T-helper 17 cell (primary cell): ENCODE results near the gene LRRC28. TPM values are rescaled to one million over a fixed set of nuclear protein-coding genes. Genes with fewer than 3 reads are reported as not detected.

Source experiments
- ATAC-seq: fragments of 150-1000 bp; cut with Tn5 transposase; 2 replicates; pipeline ENCODE4 v1.10.0; 2021; ENCODE audit warnings: mild to moderate bottlenecking, moderate library complexity
- DNase-seq, 3 donors: peaks; one replicate each; pipeline versions ENCODE4 v3.0.0 to v3.0.0-alpha.2; 2020 to 2021
- H3K9me3 ChIP-seq: one replicate; pipeline ENCODE4 v1.7.0; 2013; ENCODE audit warnings: low read length, mild to moderate bottlenecking; ENCODE audit not compliant: control insufficient read depth, poor library complexity, severe bottlenecking
- H3K27ac Mint-ChIP-seq: one replicate; pipeline ENCODE4 v1.8.0; 2022; ENCODE audit warnings: mild to moderate bottlenecking, moderate library complexity, mixed read lengths
- H3K27me3 Mint-ChIP-seq: one replicate; pipeline ENCODE4 v1.8.0; 2022; ENCODE audit warnings: mixed read lengths
- H3K36me3 Mint-ChIP-seq: one replicate; pipeline ENCODE4 v1.8.0; 2022; ENCODE audit warnings: low read depth, mixed read lengths
- H3K4me1 Mint-ChIP-seq: one replicate; pipeline ENCODE4 v1.8.0; 2022; ENCODE audit warnings: mild to moderate bottlenecking, mixed read lengths
- H3K4me3 Mint-ChIP-seq: one replicate; pipeline ENCODE4 v1.8.0; 2022; ENCODE audit warnings: mild to moderate bottlenecking, moderate library complexity, mixed read lengths
- total RNA-seq, 4 donors: library from RNA in 2 of 4; stranded (reverse) in 2 of 4; gene quantifications; one replicate each; pipeline ENCODE4 v1.2.3 and lab custom pipeline; 2022 to 2026

The LRRC28 gene
- total RNA-seq, 2 donors from 2014 or later, result 12.6 to 15.6 TPM

GRCh38 chr15:99406120-99406519 lies 154.8 kb downstream of the LRRC28 start:
- Mint-ChIP-seq H3K27ac (no peak overlapping the region), H3K36me3 (peaks cover 2% of the 10 kb centered on the region), H3K4me1 (no peaks in the 10 kb centered on the region), H3K27me3 (peaks cover 28% of the 10 kb centered on the region), H3K4me3 (no peak overlapping the region)
- no peak for ATAC-seq
- no peak for DNase-seq
- H3K9me3 ChIP-seq, result no peaks in the 10 kb centered on the region

DNA sequence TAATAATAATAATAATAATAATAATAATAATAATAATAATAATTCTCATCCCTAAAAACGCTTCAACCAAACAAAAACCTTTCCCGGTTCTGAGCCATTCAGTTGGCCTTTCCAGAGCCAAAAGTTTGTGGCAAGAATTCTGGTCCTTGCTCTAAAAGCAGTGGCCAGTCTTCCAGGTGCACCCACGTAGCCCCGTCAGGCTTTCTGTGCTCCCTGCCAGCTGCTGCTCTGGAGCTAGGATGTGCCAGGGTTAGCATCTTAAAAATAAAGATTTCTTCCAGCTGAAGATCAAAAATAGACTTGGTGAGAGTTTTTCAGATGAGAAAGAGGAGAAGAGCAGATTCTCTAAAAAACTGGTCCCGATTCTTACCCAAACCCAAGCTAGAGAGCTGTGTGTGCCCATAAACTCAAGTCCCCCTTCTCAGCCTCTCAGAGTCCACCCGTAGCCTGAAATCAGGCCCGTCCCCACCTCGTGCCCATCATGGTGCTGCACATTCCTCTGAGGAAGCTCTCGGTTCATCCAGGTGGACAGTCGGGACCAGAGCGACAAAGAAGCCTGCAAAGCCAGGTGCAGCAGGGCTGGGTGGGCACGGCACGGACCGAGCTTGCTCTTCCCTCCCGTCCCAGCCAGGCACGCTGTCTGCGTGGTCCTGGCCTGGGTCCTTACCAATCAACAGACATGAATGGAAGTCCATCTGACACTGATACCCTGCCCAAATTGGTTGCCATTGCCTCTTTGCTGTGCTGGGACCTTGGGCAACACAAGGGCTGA lies 155.6 kb downstream of the LRRC28 start:
- H3K9me3 ChIP-seq, result no peaks in the 10 kb centered on the region
- H3K27ac Mint-ChIP-seq, result no peak overlapping the region
- H3K27me3 Mint-ChIP-seq, result peaks cover 24% of the 10 kb centered on the region
- no peak overlapping the region for H3K4me3 Mint-ChIP-seq
- peaks cover 2% of the 10 kb centered on the region for H3K36me3 Mint-ChIP-seq
- ATAC-seq (no peak), DNase-seq (no peak)
- H3K4me1 Mint-ChIP-seq, result no peaks in the 10 kb centered on the region

DNA sequence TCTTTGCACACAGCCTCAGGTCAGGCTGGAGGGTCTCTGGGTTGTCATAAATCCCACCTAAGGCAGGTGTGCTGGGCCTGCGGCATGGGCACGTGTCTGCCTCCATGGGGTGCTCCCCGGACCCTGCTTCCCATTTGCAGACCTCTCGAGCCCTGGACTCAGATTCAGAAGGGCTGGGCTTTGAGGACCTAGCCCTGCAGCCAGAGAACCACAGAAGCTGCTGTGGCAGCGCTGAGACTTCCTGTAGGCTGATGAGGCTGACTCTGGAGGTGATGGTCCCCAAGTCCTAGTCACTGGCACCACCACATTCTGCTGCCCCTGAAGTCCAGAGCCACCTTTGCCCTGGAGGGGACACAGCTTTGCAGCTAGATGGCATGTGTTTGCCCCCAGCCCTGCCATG lies 156.4 kb downstream of the LRRC28 start:
- H3K27ac Mint-ChIP-seq, result no peak overlapping the region

DNA sequence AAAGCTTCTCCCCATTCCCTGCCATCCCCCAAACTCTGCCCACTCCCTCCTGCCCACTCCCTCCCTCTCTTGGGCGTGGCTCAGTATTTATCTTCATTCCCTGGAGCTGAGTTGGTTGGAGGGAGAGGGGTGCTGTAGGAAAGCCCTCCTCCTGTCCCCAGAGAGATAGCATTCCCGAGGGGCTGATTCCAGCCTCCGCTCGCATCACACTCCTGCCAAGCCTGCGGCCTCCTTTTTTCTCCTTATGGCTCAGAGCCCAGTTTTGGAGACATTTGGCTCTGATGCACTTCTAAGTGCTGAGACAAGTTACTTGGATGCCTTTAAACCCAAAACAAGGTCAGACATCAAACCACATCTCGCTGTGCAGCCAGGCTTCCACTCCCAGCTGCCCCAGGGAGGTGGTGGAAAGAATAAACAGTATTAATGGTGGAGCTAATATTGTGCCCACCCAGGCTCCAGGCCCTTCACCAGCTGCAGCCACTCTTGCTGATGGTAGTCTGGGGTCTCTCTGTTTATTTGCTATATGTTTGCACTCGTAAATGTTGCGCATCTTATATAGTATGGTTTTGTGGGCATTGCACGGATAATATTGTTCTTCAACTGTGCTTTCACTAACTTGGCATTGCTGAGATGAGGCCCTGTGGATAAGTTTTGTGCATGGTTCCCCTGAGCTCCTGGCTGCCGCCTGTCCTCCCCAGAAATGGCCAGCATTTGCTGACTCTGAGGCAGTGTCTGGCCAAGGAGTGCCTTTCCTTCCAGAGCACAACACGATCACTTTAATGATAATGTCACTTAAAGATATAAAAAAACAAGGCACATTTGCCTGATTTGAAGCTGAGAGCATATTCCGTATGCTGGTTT lies 157.2 kb downstream of the LRRC28 start:
- Mint-ChIP-seq H3K4me1 (no peaks in the 10 kb centered on the region), H3K27me3 (peaks cover 18% of the 10 kb centered on the region), H3K36me3 (peaks cover 2% of the 10 kb centered on the region), H3K27ac (peak overlapping the region; percentile 34), H3K4me3 (no peak overlapping the region)
- DNase-seq, result no peak
- H3K9me3 ChIP-seq, result no peaks in the 10 kb centered on the region
- ATAC-seq, result no peak

More for the DNA sequence above, 156.4 kb downstream of the LRRC28 start:
- Mint-ChIP-seq H3K36me3 (peaks cover 2% of the 10 kb centered on the region), H3K4me1 (no peaks in the 10 kb centered on the region), H3K4me3 (no peak overlapping the region), H3K27me3 (peaks cover 18% of the 10 kb centered on the region)
- no peaks in the 10 kb centered on the region for H3K9me3 ChIP-seq
- no peak for ATAC-seq
- no peak for DNase-seq

DNA sequence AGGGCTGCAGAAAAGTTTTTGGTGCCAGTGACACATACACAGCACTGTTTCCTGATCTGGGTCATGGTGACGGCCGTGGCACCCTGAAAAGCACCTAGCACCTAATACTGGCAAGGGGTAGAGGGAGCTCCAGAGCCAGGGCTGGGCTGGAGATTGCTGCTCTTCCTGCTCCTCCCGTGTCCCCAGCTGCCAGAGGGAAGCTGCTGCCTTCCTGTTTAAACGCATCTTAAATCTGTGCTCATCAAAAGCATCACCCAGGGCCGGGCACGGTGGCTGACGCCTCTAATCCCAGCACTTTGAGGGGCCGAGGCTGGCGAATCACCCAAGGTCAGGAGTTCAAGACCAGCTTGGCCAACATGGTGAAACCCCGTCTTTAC lies 157.8 kb downstream of the LRRC28 start:
- H3K9me3 ChIP-seq, result no peaks in the 10 kb centered on the region
- H3K27ac Mint-ChIP-seq, result no peak overlapping the region
- no peak for DNase-seq
- H3K27me3 Mint-ChIP-seq, result peaks cover 12% of the 10 kb centered on the region
- peaks cover 2% of the 10 kb centered on the region for H3K36me3 Mint-ChIP-seq
- no peak overlapping the region for H3K4me3 Mint-ChIP-seq
- peak; percentile 55 for ATAC-seq
- no peaks in the 10 kb centered on the region for H3K4me1 Mint-ChIP-seq

- peaks cover 7% of the 10 kb centered on the region for H3K27me3 Mint-ChIP-seq
Measured at GRCh38 chr15:99409560-99409959, 158.3 kb downstream of the LRRC28 start.

GRCh38 chr15:99410477-99410876 lies 159.2 kb downstream of the LRRC28 start:
- DNase-seq (no peak), ATAC-seq (no peak)
- Mint-ChIP-seq H3K4me1 (no peaks in the 10 kb centered on the region), H3K27ac (no peak overlapping the region), H3K27me3 (no peaks in the 10 kb centered on the region), H3K36me3 (no peaks in the 10 kb centered on the region), H3K4me3 (no peak overlapping the region)
- H3K9me3 ChIP-seq, result no peaks in the 10 kb centered on the region

More at GRCh38 chr15:99409560-99409959, 158.3 kb downstream of the LRRC28 start:
- no peak for ATAC-seq
- DNase-seq, result no peak
- no peaks in the 10 kb centered on the region for H3K9me3 ChIP-seq
- H3K36me3 Mint-ChIP-seq, result peaks cover 2% of the 10 kb centered on the region
- H3K4me3 Mint-ChIP-seq, result no peak overlapping the region
- no peaks in the 10 kb centered on the region for H3K4me1 Mint-ChIP-seq
- H3K27ac Mint-ChIP-seq, result no peak overlapping the region

GRCh38 chr15:99411234-99411633 lies 160.0 kb downstream of the LRRC28 start:
- ATAC-seq (no peak), DNase-seq (no peak)
- Mint-ChIP-seq H3K4me1 (no peaks in the 10 kb centered on the region), H3K36me3 (no peaks in the 10 kb centered on the region), H3K27ac (no peak overlapping the region), H3K27me3 (no peaks in the 10 kb centered on the region), H3K4me3 (no peak overlapping the region)
- H3K9me3 ChIP-seq, result no peaks in the 10 kb centered on the region

- ATAC-seq, result no peak
- H3K9me3 ChIP-seq, result no peaks in the 10 kb centered on the region
- Mint-ChIP-seq H3K4me3 (no peak overlapping the region), H3K27ac (no peak overlapping the region), H3K27me3 (no peaks in the 10 kb centered on the region), H3K36me3 (no peaks in the 10 kb centered on the region), H3K4me1 (no peaks in the 10 kb centered on the region)
- DNase-seq, result no peak
Measured at GRCh38 chr15:99412082-99412481, 160.8 kb downstream of the LRRC28 start.

DNA sequence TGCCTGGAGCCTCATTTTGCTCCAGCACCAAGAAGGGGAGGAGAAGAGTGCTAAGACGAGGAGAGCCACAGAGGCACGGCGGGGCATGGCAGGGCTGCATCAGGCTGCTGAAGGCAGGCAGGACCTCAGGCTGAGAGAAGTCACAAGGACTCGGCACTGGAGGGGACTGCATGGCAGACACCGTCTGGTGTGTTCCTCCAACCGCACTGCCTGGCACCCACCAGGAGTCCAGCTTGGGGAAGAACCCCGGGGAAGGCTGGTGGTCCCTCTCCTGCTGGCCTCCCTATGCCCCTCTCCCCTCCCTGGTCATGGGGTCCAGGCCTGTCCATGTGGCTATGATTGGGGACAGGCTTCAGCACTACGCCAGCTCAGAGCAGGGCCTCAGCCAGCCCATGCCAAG lies 161.3 kb downstream of the LRRC28 start:
- no peak overlapping the region for H3K4me3 Mint-ChIP-seq
- DNase-seq (no peak), ATAC-seq (no peak)
- H3K36me3 Mint-ChIP-seq, result no peaks in the 10 kb centered on the region
- no peak overlapping the region for H3K27ac Mint-ChIP-seq
- H3K9me3 ChIP-seq, result no peaks in the 10 kb centered on the region
- no peaks in the 10 kb centered on the region for H3K4me1 Mint-ChIP-seq
- no peaks in the 10 kb centered on the region for H3K27me3 Mint-ChIP-seq

- Mint-ChIP-seq H3K27ac (no peak overlapping the region), H3K4me1 (no peaks in the 10 kb centered on the region), H3K36me3 (no peaks in the 10 kb centered on the region), H3K27me3 (no peaks in the 10 kb centered on the region), H3K4me3 (no peak overlapping the region)
- no peaks in the 10 kb centered on the region for H3K9me3 ChIP-seq
- DNase-seq, result no peak
- ATAC-seq, result no peak
Measured at GRCh38 chr15:99413955-99414754, 162.9 kb downstream of the LRRC28 start.

DNA sequence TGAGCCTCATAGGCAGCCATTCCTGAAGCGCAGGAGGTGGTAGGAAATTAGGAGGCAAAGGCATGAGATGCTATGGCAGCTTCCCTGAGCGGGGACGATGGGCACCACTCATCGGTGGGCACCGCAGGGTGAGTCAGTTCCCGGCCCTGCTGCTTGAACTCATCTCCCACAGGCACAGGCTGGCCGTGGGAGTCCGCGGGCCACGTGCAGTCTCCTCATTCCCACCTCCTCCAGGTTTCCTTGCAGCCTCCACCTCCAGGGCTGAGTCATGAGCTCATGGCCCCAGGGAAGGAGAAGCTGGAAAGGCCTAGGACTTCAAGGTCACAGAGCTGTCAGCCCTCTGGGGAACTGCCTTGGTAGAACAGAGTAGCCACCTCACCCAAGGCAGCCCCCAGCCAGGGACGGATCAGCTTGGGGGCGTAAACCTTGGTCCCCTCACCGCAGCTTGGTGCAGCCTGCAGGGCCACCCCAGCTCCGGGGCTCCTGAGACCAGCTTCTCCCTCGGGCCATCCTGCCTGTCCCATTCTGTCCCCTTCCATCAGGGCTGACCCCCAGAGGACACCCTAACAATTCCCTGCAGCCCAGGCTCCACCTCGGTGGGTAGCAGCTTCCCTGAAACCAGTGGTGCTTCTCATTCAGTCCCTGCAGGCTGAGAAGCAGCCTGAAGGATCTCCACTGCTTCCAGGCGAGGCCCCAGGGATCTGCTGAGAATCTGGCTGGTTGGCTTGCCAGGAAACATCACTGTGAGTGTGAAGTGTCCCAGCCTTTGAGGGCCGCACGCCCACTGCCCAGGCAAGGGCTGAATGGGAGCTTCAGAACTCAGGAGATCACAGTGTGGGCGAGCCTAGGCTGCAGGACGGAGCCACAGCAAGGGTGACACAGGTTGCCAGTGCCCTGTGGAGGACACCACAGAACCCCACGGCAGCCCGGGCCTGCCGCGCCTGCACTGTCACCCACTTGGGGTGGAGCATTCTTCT lies 163.8 kb downstream of the LRRC28 start:
- Mint-ChIP-seq H3K4me3 (no peak overlapping the region), H3K4me1 (no peaks in the 10 kb centered on the region), H3K27me3 (no peaks in the 10 kb centered on the region), H3K27ac (no peak overlapping the region), H3K36me3 (no peaks in the 10 kb centered on the region)
- ATAC-seq (no peak), DNase-seq (no peak)
- no peaks in the 10 kb centered on the region for H3K9me3 ChIP-seq
